ENCODE measurements around the gene HEMK1. TPM values are rescaled to one million over a fixed set of nuclear protein-coding genes. Genes with fewer than 3 reads are reported as not detected.

The HEMK1 gene
- total and polyA plus RNA-seq, 3 experiments from 2014 or later: 27.4 to 55.0 (median 51.8) TPM

DNA sequence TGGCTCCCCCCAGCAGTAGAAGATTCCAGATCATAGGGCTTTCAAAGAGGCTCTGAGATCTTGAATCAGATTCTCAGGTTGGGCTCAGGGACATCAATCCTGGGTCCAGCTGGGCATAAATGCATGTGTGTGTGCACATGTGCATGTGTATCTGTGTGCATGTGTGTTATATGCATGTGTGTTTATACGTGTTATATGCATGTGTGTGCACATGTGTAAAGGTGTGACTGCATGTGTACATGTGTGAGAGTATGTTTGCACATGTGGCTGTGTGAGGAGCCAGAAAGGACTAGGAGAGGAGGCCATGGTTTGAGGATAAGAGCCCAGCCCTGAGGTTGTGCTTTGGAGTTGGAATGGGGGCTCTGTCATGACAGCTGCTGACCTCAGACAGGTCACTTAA lies 45.9 kb downstream of the HEMK1 start:
- no peaks in the 10 kb centered on the region for H3K27me3 ChIP-seq (ENCODE audit: insufficient read depth, low read length, poor library complexity, severe bottlenecking)
- peaks cover 7% of the 10 kb centered on the region for H3K36me3 ChIP-seq (ENCODE audit: insufficient read depth, low read length)
- H3K27ac ChIP-seq (ENCODE audit: low read depth, low read length): no peak overlapping the region
- Mint-ChIP-seq H3K27me3 (no peaks in the 10 kb centered on the region), H3K9me3 (no peaks in the 10 kb centered on the region), H3K36me3 (peaks cover 0 to 13% (median 2%) of the 10 kb centered on the region in 3 donors), H3K27ac (peak overlapping the region in 1 of 8 donors; percentile 21), H3K4me3 (peak overlapping the region in 2 of 7 donors; percentile 36 to 70), H3K4me1 (peaks cover 59 to 71% (median 62%) of the 10 kb centered on the region in 3 donors)
- no peaks in the 10 kb centered on the region for H3K9me3 ChIP-seq (ENCODE audit: low read length)
- H3K4me1 ChIP-seq (ENCODE audit: insufficient read depth, low read length): peaks cover 59% of the 10 kb centered on the region
- DNase-seq: no peak
- POLR2A ChIA-PET: interaction anchor here (1.4 to 3.8 kb wide), 4 partner anchors 24 to 45 kb away, joined by 3 to 57 read pairs (median 16); partner anchors contain the start of genes C3orf18 and HEMK1
- CTCF ChIA-PET: interaction anchor here (0.6 to 21.6 kb wide), 29 partner anchors 9 to 1410 kb away, joined by 3 to 724 read pairs (median 7); partner anchors contain the start of genes C3orf18, CYB561D2, HEMK1 and NPRL2
- H3K4me3 ChIP-seq (ENCODE audit: low read length): no peak overlapping the region

DNA sequence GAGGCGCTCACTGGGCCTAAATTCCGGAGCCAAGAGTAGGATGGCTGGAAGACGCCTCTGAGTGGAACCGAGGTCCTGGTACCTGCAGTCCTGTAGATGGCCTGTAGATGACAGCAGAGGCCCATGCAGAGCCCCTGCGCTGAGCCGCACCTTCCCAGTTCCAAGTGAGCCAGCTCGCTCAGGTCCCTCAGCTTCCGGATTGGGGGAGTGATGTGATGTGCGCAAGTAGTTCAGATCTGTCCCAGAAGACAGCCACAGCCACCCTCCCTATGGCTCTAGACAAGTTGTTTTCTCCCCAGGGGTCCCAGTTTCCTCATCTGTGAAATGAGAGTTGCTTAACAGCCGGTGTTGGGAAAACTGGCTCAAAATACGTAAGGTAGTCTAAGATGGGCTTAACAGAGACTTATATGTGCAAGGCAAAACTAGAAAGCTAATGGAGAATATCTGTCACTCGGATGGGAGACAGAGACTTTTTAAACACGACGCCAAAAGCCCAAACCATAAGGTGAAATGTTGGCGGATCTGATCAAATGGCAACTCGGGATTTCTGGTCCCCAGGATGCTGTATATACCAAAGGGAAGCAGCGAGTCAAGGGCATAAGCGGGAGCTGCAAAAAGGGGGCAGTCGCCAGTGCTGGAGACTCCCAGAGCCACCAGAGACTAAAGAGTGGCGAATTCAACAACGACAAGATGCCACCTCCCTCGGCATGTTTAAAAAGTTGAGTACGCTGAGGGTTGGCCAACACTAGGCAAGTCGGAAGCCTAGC lies 46.9 kb downstream of the HEMK1 start:
- Histone ChIP-seq H3K27ac (ENCODE audit: low read depth, low read length) (peak overlapping the region; percentile 53), H3K36me3 (ENCODE audit: insufficient read depth, low read length) (no peaks in the 10 kb centered on the region), H3K9me3 (ENCODE audit: low read length) (no peaks in the 10 kb centered on the region), H3K4me1 (ENCODE audit: insufficient read depth, low read length) (peaks cover 68% of the 10 kb centered on the region), H3K27me3 (ENCODE audit: insufficient read depth, low read length, poor library complexity, severe bottlenecking) (no peaks in the 10 kb centered on the region), H3K4me3 (ENCODE audit: low read length) (peak overlapping the region; percentile 81)
- peak overlapping the region; percentile 78 to 98 (median 94) for H3K27ac Mint-ChIP-seq
- H3K4me1 Mint-ChIP-seq: peaks cover 66 to 72% (median 69%) of the 10 kb centered on the region in 3 donors
- CTCF ChIA-PET: interaction anchor here (0.6 to 21.6 kb wide), 41 partner anchors 8 to 1070 kb away, joined by 3 to 724 read pairs (median 6); partner anchors contain the start of genes C3orf18, CYB561D2, DOCK3 and HEMK1
- no peaks in the 10 kb centered on the region for H3K9me3 Mint-ChIP-seq
- no peaks in the 10 kb centered on the region for H3K27me3 Mint-ChIP-seq
- peak overlapping the region; percentile 83 to 98 (median 92) for H3K4me3 Mint-ChIP-seq
- DNase-seq: peak; percentile 76 to 86 (median 79)
- POLR2A ChIA-PET: interaction anchor here (0.6 to 3.8 kb wide), 8 partner anchors 15 to 883 kb away, joined by 3 to 57 read pairs (median 4); partner anchors contain the start of genes C3orf18, DCAF1, HEMK1 and MANF
- H3K36me3 Mint-ChIP-seq: peaks cover 0 to 15% (median 1%) of the 10 kb centered on the region in 3 donors

GRCh38 chr3:50616770-50617095 lies 47.4 kb downstream of the HEMK1 start:
- Mint-ChIP-seq H3K4me1 (peaks cover 66 to 75% (median 69%) of the 10 kb centered on the region in 3 donors), H3K27ac (peak overlapping the region; percentile 78 to 98 (median 94)), H3K9me3 (no peaks in the 10 kb centered on the region), H3K4me3 (peak overlapping the region; percentile 83 to 98 (median 92)), H3K27me3 (no peaks in the 10 kb centered on the region), H3K36me3 (peaks cover 0 to 16% (median 1%) of the 10 kb centered on the region in 3 donors)
- Histone ChIP-seq H3K4me3 (ENCODE audit: low read length) (peak overlapping the region; percentile 81), H3K27ac (ENCODE audit: low read depth, low read length) (peak overlapping the region; percentile 53), H3K9me3 (ENCODE audit: low read length) (no peaks in the 10 kb centered on the region), H3K36me3 (ENCODE audit: insufficient read depth, low read length) (no peaks in the 10 kb centered on the region), H3K27me3 (ENCODE audit: insufficient read depth, low read length, poor library complexity, severe bottlenecking) (no peaks in the 10 kb centered on the region), H3K4me1 (ENCODE audit: insufficient read depth, low read length) (peaks cover 68% of the 10 kb centered on the region)
- ChIA-PET POLR2A (interaction anchor here (0.8 to 3.8 kb wide), 5 partner anchors 14 to 883 kb away, joined by 3 to 57 read pairs (median 6); partner anchors contain the start of genes C3orf18, DCAF1, HEMK1 and MANF), CTCF (interaction anchor here (0.6 to 21.6 kb wide), 29 partner anchors 10 to 1065 kb away, joined by 3 to 724 read pairs (median 6); partner anchors contain the start of genes C3orf18, CYB561D2, DOCK3 and HEMK1)
- DNase-seq: peak; percentile 93 to 97 (median 95)

DNA sequence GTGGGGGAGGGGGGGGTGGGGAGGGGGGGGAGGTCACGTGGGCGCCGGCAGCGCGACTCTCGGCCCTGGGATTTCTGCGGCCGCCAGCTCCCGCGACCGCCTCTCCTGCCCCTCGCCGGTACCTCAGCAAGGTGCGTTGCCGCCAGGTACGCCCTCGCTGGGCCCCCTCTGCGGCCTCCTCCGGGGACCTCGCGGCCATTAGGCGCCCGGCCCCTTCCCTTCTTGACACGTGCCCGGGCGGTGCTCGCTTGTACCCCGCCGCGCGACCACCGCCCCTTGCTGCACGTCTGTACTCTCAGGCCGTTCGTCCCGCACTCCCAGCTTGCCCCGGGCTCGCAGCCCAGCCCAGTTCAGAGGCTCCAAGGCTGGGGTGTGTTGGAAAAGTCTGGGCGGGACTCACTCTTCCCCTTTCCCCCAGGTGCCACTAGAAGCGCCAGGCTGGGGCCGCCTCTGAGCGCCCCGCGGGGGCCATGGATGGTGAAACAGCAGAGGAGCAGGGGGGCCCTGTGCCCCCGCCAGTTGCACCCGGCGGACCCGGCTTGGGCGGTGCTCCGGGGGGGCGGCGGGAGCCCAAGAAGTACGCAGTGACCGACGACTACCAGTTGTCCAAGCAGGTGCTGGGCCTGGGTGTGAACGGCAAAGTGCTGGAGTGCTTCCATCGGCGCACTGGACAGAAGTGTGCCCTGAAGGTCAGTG lies 47.9 kb downstream of the HEMK1 start, which contains the start of gene MAPKAPK3:
Gene MAPKAPK3, plus strand, starts transcription at position 56 of the 696 bp plus-strand sequence. Its CDS starts 415 bp downstream, at position 471.
- peak within 1 kb of the TSS; percentile 88 for H3K4me3 ChIP-seq (ENCODE audit: low read length)
- no peaks in the 10 kb centered on the region for H3K27me3 Mint-ChIP-seq
- H3K36me3 Mint-ChIP-seq: peaks cover 0 to 18% (median 1%) of the 10 kb centered on the region in 3 donors
- POLR2A ChIA-PET: interaction anchor here (0.8 to 3.8 kb wide), 4 partner anchors 36 to 882 kb away, joined by 3 to 57 read pairs (median 10); partner anchors contain the start of genes C3orf18, DCAF1, HEMK1 and MANF
- H3K27ac Mint-ChIP-seq: peak within 1 kb of the TSS; percentile 90 to 98 (median 96)
- H3K4me3 Mint-ChIP-seq: peak within 1 kb of the TSS; percentile 83 to 98 (median 92)
- H3K36me3 ChIP-seq (ENCODE audit: insufficient read depth, low read length): peaks cover 2% of the 10 kb centered on the region
- H3K4me1 ChIP-seq (ENCODE audit: insufficient read depth, low read length): peaks cover 74% of the 10 kb centered on the region
- H3K27ac ChIP-seq (ENCODE audit: low read depth, low read length): peak within 1 kb of the TSS; percentile 83
- DNase-seq: peak in 2 of 5 donors; percentile 31 to 69
- CTCF ChIA-PET: interaction anchor here (1.0 to 21.6 kb wide), 19 partner anchors 9 to 1065 kb away, joined by 3 to 724 read pairs (median 10); partner anchors contain the start of genes C3orf18, CYB561D2, HEMK1 and MANF
- H3K9me3 ChIP-seq (ENCODE audit: low read length): no peaks in the 10 kb centered on the region
- no peaks in the 10 kb centered on the region for H3K9me3 Mint-ChIP-seq
- no peaks in the 10 kb centered on the region for H3K27me3 ChIP-seq (ENCODE audit: insufficient read depth, low read length, poor library complexity, severe bottlenecking)
- peaks cover 62 to 75% (median 71%) of the 10 kb centered on the region in 3 donors for H3K4me1 Mint-ChIP-seq

DNA sequence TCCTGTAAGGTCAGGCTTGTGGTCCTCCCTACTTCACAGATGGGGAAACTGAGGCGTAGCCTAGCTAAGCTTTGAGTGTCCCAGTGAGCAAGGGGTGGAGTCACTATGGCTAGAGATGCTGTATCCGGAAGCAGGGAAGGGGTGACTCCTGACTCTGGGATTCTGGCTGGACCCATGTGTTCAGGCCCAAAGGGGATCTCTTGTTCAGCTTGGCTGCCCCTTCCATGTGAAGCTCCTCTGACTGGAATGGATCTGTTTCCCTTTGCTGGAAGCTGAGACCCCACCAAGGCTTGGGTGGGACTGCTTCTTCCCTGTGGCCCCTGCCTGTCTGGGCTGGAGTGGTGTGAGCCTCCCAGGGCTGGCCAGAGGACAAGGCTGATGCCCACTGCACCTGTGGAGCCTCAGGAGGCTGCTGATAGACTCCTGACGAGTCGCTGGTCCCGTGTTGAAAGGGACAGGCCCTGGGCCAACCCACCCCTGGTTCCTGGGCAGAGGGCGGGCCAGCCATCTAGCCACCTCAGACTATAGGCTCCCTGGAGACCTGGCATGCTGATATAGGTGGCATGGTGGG lies 48.7 kb downstream of the HEMK1 start:
- peaks cover 77% of the 10 kb centered on the region for H3K4me1 ChIP-seq (ENCODE audit: insufficient read depth, low read length)
- Mint-ChIP-seq H3K4me3 (peak overlapping the region; percentile 83 to 98 (median 92)), H3K27ac (peak overlapping the region; percentile 89 to 95 (median 90)), H3K9me3 (no peaks in the 10 kb centered on the region), H3K4me1 (peaks cover 61 to 75% (median 71%) of the 10 kb centered on the region in 3 donors), H3K27me3 (no peaks in the 10 kb centered on the region), H3K36me3 (peaks cover 0 to 22% (median 1%) of the 10 kb centered on the region in 3 donors)
- H3K36me3 ChIP-seq (ENCODE audit: insufficient read depth, low read length): peaks cover 5% of the 10 kb centered on the region
- ChIA-PET CTCF (interaction anchor here (1.2 to 21.6 kb wide), 8 partner anchors 14 to 759 kb away, joined by 3 to 724 read pairs (median 24); partner anchors contain the start of genes C3orf18 and HEMK1), POLR2A (interaction anchor here (3.6 to 3.8 kb wide), 2 partner anchors 35 to 48 kb away, joined by 15 to 57 read pairs; partner anchors contain the start of genes C3orf18 and HEMK1)
- H3K27me3 ChIP-seq (ENCODE audit: insufficient read depth, low read length, poor library complexity, severe bottlenecking): no peaks in the 10 kb centered on the region
- H3K4me3 ChIP-seq (ENCODE audit: low read length): peak overlapping the region; percentile 88
- H3K9me3 ChIP-seq (ENCODE audit: low read length): no peaks in the 10 kb centered on the region
- DNase-seq: no peak
- peak overlapping the region; percentile 83 for H3K27ac ChIP-seq (ENCODE audit: low read depth, low read length)

DNA sequence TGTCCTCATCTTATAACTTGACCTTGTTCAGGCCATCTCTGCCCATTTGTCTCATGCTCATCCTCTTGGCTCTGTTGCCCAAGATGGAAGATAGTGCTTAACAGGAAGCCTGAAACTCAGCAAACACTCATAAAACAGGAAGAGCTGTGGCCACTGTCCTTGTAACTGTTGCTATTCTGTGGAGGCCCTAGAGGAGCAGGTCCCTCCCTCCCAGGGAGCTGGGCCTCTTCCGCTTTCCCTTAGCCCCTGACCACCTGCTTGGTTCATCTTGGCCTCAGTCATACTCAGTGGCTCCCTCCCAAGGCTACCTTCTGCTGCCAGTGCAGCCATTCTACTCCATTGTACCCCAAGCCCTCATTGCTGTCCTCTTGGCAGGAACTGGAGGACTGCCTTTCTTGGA lies 51.1 kb downstream of the HEMK1 start:
- H3K9me3 Mint-ChIP-seq: no peaks in the 10 kb centered on the region
- ChIA-PET CTCF (interaction anchor here (1.1 to 21.6 kb wide), 4 partner anchors 9 to 45 kb away, joined by 3 to 724 read pairs (median 285); partner anchors contain the start of genes C3orf18 and HEMK1), POLR2A (interaction anchor here (0.7 kb wide), 1 partner anchor 20 kb away, joined by 3 read pairs; no protein-coding TSS in a partner anchor)
- H3K27ac Mint-ChIP-seq: peak overlapping the region; percentile 70 to 95 (median 88)
- peaks cover 0 to 28% (median 1%) of the 10 kb centered on the region in 3 donors for H3K36me3 Mint-ChIP-seq
- Histone ChIP-seq H3K9me3 (ENCODE audit: low read length) (no peaks in the 10 kb centered on the region), H3K4me1 (ENCODE audit: insufficient read depth, low read length) (peaks cover 81% of the 10 kb centered on the region), H3K27ac (ENCODE audit: low read depth, low read length) (no peak overlapping the region), H3K36me3 (ENCODE audit: insufficient read depth, low read length) (peaks cover 5% of the 10 kb centered on the region), H3K27me3 (ENCODE audit: insufficient read depth, low read length, poor library complexity, severe bottlenecking) (no peaks in the 10 kb centered on the region), H3K4me3 (ENCODE audit: low read length) (peak overlapping the region; percentile 4)
- DNase-seq: no peak
- H3K4me3 Mint-ChIP-seq: peak overlapping the region; percentile 71 to 93 (median 81)
- no peaks in the 10 kb centered on the region for H3K27me3 Mint-ChIP-seq
- peaks cover 73 to 86% (median 80%) of the 10 kb centered on the region in 3 donors for H3K4me1 Mint-ChIP-seq

GRCh38 chr3:50620820-50621219 lies 51.5 kb downstream of the HEMK1 start:
- no peak overlapping the region for H3K4me3 ChIP-seq (ENCODE audit: low read length)
- POLR2A ChIA-PET: no interaction called here
- Mint-ChIP-seq H3K4me3 (peak overlapping the region; percentile 71 to 93 (median 81)), H3K4me1 (peaks cover 72 to 87% (median 81%) of the 10 kb centered on the region in 3 donors), H3K36me3 (peaks cover 0 to 28% (median 1%) of the 10 kb centered on the region in 3 donors), H3K27ac (peak overlapping the region; percentile 4 to 95 (median 85)), H3K27me3 (no peaks in the 10 kb centered on the region), H3K9me3 (no peaks in the 10 kb centered on the region)
- CTCF ChIA-PET: interaction anchor here (1.1 to 21.6 kb wide), 3 partner anchors 8 to 46 kb away, joined by 3 to 724 read pairs (median 277); partner anchors contain the start of genes C3orf18 and HEMK1
- peaks cover 5% of the 10 kb centered on the region for H3K36me3 ChIP-seq (ENCODE audit: insufficient read depth, low read length)
- no peak overlapping the region for H3K27ac ChIP-seq (ENCODE audit: low read depth, low read length)
- H3K4me1 ChIP-seq (ENCODE audit: insufficient read depth, low read length): peaks cover 81% of the 10 kb centered on the region
- no peak for DNase-seq
- no peaks in the 10 kb centered on the region for H3K9me3 ChIP-seq (ENCODE audit: low read length)
- H3K27me3 ChIP-seq (ENCODE audit: insufficient read depth, low read length, poor library complexity, severe bottlenecking): no peaks in the 10 kb centered on the region

Measured in CD8-positive, alpha-beta memory T cell (primary cell).